ENCODE measurements around the gene SPSB1.

The SPSB1 gene

GRCh38 chr1:9275161-9275560 is 17.5 kb upstream of the SPSB1 start:
- no peak for TF ChIP-seq YY1 (IDR thresholded peaks at IDR 0.05; ENCODE audit: insufficient read depth, insufficient read length)
- no peak for TF ChIP-seq SUZ12 (IDR thresholded peaks at IDR 0.05; ENCODE audit: extremely low read depth, insufficient read depth, insufficient read length)
- no peak for TF ChIP-seq ZNF274 (IDR thresholded peaks at IDR 0.05; ENCODE audit: low read depth, low read length)

GRCh38 chr1:9275567-9276034 is 17.1 kb upstream of the SPSB1 start:
- TF ChIP-seq SUZ12 (IDR thresholded peaks at IDR 0.05; ENCODE audit: extremely low read depth, insufficient read depth, insufficient read length) (no peak), ZNF274 (IDR thresholded peaks at IDR 0.05; ENCODE audit: low read depth, low read length) (no peak), YY1 (IDR thresholded peaks at IDR 0.05; ENCODE audit: insufficient read depth, insufficient read length) (no peak)
- peaks cover 5% of the 10 kb centered on the region; the same call in 1 of the 2 replicates for H3K9me3 ChIP-seq (ENCODE audit: insufficient read depth, low read length)
- no peak overlapping the region for H3K4me3 ChIP-seq (ENCODE audit: insufficient read length, low read depth)
- DNase-seq (ENCODE audit: low read depth, low spot score) = no peak
- no peaks in the 10 kb centered on the region for H3K27me3 ChIP-seq (ENCODE audit: insufficient read depth, insufficient read length)
- no peaks in the 10 kb centered on the region for H3K36me3 ChIP-seq (ENCODE audit: insufficient read depth, insufficient read length, low read length)
- H3K9ac ChIP-seq (ENCODE audit: insufficient read length, low read depth) = no peak overlapping the region
- peaks cover 6% of the 10 kb centered on the region for H3K4me1 ChIP-seq (ENCODE audit: insufficient read depth, insufficient read length)

More at GRCh38 chr1:9275161-9275560, 17.5 kb upstream of the SPSB1 start:
- no peaks in the 10 kb centered on the region for H3K27me3 ChIP-seq (ENCODE audit: insufficient read depth, insufficient read length)
- DNase-seq (ENCODE audit: low read depth, low spot score) = no peak
- H3K4me1 ChIP-seq (ENCODE audit: insufficient read depth, insufficient read length) = peaks cover 10% of the 10 kb centered on the region
- H3K9ac ChIP-seq (ENCODE audit: insufficient read length, low read depth) = no peak overlapping the region
- H3K36me3 ChIP-seq (ENCODE audit: insufficient read depth, insufficient read length, low read length) = no peaks in the 10 kb centered on the region
- H3K4me3 ChIP-seq (ENCODE audit: insufficient read length, low read depth) = no peak overlapping the region
- peaks cover 5% of the 10 kb centered on the region; the same call in 1 of the 2 replicates for H3K9me3 ChIP-seq (ENCODE audit: insufficient read depth, low read length)

GRCh38 chr1:9278116-9278515 is 14.6 kb upstream of the SPSB1 start:
- no peak for DNase-seq (ENCODE audit: low read depth, low spot score)
- no peak overlapping the region for H3K9ac ChIP-seq (ENCODE audit: insufficient read length, low read depth)
- no peak overlapping the region for H3K4me3 ChIP-seq (ENCODE audit: insufficient read length, low read depth)
- peaks cover 5% of the 10 kb centered on the region; the same call in 1 of the 2 replicates for H3K9me3 ChIP-seq (ENCODE audit: insufficient read depth, low read length)
- no peak for TF ChIP-seq SUZ12 (IDR thresholded peaks at IDR 0.05; ENCODE audit: extremely low read depth, insufficient read depth, insufficient read length)
- no peak for TF ChIP-seq YY1 (IDR thresholded peaks at IDR 0.05; ENCODE audit: insufficient read depth, insufficient read length)
- TF ChIP-seq ZNF274 (IDR thresholded peaks at IDR 0.05; ENCODE audit: low read depth, low read length) = no peak
- no peaks in the 10 kb centered on the region for H3K36me3 ChIP-seq (ENCODE audit: insufficient read depth, insufficient read length, low read length)
- H3K27me3 ChIP-seq (ENCODE audit: insufficient read depth, insufficient read length) = no peaks in the 10 kb centered on the region
- peaks cover 10% of the 10 kb centered on the region for H3K4me1 ChIP-seq (ENCODE audit: insufficient read depth, insufficient read length)

GRCh38 chr1:9278585-9279153 is 14.0 kb upstream of the SPSB1 start:
- Histone ChIP-seq H3K4me1 (ENCODE audit: insufficient read depth, insufficient read length) (peaks cover 10% of the 10 kb centered on the region), H3K27me3 (ENCODE audit: insufficient read depth, insufficient read length) (no peaks in the 10 kb centered on the region), H3K36me3 (ENCODE audit: insufficient read depth, insufficient read length, low read length) (no peaks in the 10 kb centered on the region), H3K9me3 (ENCODE audit: insufficient read depth, low read length) (peaks cover 5% of the 10 kb centered on the region; the same call in 1 of the 2 replicates), H3K4me3 (ENCODE audit: insufficient read length, low read depth) (no peak overlapping the region), H3K9ac (ENCODE audit: insufficient read length, low read depth) (no peak overlapping the region)
- no peak for DNase-seq (ENCODE audit: low read depth, low spot score)
- no peak for TF ChIP-seq ZNF274 (IDR thresholded peaks at IDR 0.05; ENCODE audit: low read depth, low read length)
- TF ChIP-seq YY1 (IDR thresholded peaks at IDR 0.05; ENCODE audit: insufficient read depth, insufficient read length) = no peak
- no peak for TF ChIP-seq SUZ12 (IDR thresholded peaks at IDR 0.05; ENCODE audit: extremely low read depth, insufficient read depth, insufficient read length)

- peaks cover 10% of the 10 kb centered on the region for H3K4me1 ChIP-seq (ENCODE audit: insufficient read depth, insufficient read length)
- no peaks in the 10 kb centered on the region for H3K27me3 ChIP-seq (ENCODE audit: insufficient read depth, insufficient read length)
- no peak for DNase-seq (ENCODE audit: low read depth, low spot score)
- H3K36me3 ChIP-seq (ENCODE audit: insufficient read depth, insufficient read length, low read length) = no peaks in the 10 kb centered on the region
- H3K9ac ChIP-seq (ENCODE audit: insufficient read length, low read depth) = no peak overlapping the region
- TF ChIP-seq ZNF274 (IDR thresholded peaks at IDR 0.05; ENCODE audit: low read depth, low read length) (no peak), YY1 (IDR thresholded peaks at IDR 0.05; ENCODE audit: insufficient read depth, insufficient read length) (no peak), SUZ12 (IDR thresholded peaks at IDR 0.05; ENCODE audit: extremely low read depth, insufficient read depth, insufficient read length) (no peak)
- no peak overlapping the region for H3K4me3 ChIP-seq (ENCODE audit: insufficient read length, low read depth)
- H3K9me3 ChIP-seq (ENCODE audit: insufficient read depth, low read length) = peaks cover 10% of the 10 kb centered on the region
Measured at GRCh38 chr1:9279172-9279840, 13.4 kb upstream of the SPSB1 start.

GRCh38 chr1:9280015-9280860 is 12.5 kb upstream of the SPSB1 start:
- Histone ChIP-seq H3K9ac (ENCODE audit: insufficient read length, low read depth) (peak overlapping the region; percentile 51), H3K27me3 (ENCODE audit: insufficient read depth, insufficient read length) (no peaks in the 10 kb centered on the region), H3K4me3 (ENCODE audit: insufficient read length, low read depth) (no peak overlapping the region), H3K36me3 (ENCODE audit: insufficient read depth, insufficient read length, low read length) (no peaks in the 10 kb centered on the region), H3K4me1 (ENCODE audit: insufficient read depth, insufficient read length) (peaks cover 10% of the 10 kb centered on the region), H3K9me3 (ENCODE audit: insufficient read depth, low read length) (peaks cover 16% of the 10 kb centered on the region)
- TF ChIP-seq ZNF274 (IDR thresholded peaks at IDR 0.05; ENCODE audit: low read depth, low read length) (no peak), SUZ12 (IDR thresholded peaks at IDR 0.05; ENCODE audit: extremely low read depth, insufficient read depth, insufficient read length) (no peak), YY1 (IDR thresholded peaks at IDR 0.05; ENCODE audit: insufficient read depth, insufficient read length) (no peak)
- DNase-seq (ENCODE audit: low read depth, low spot score) = no peak

Data from NT2/D1 (cell line).